Parathyroid adenoma (tissue), 2 donors: ENCODE results near the gene ACTR3.
"Not testable (repeated sequence)": the region's sequence is repeated elsewhere in the genome, so short reads cannot be mapped to it uniquely, and the experiment has no call there.

ENCODE experiments used
- H2AFZ ChIP-seq: fragments of 300-600 bp; sonication (generic); one replicate; pipeline ENCODE4 v1.7.0; 2017; ENCODE audit warnings: antibody characterized with exemption, mild to moderate bottlenecking
- H3K27ac ChIP-seq: fragments of 300-600 bp; sonication (generic); one replicate; pipeline ENCODE4 v1.7.0; 2017
- H3K27me3 ChIP-seq: fragments of 300-600 bp; sonication (generic); one replicate; pipeline ENCODE4 v1.7.0; 2017; ENCODE audit warnings: low read length; ENCODE audit not compliant: control insufficient read depth, insufficient read depth
- H3K36me3 ChIP-seq: fragments of 300-600 bp; sonication (generic); one replicate; pipeline ENCODE4 v1.7.0; 2017; ENCODE audit warnings: low read length; ENCODE audit not compliant: control insufficient read depth, insufficient read depth
- H3K4me1 ChIP-seq: fragments of 300-600 bp; sonication (generic); one replicate; pipeline ENCODE4 v1.7.0; 2017; ENCODE audit warnings: control low read depth
- H3K4me2 ChIP-seq: fragments of 300-600 bp; sonication (generic); one replicate; pipeline ENCODE4 v1.7.0; 2017; ENCODE audit warnings: low read length
- H3K4me3 ChIP-seq: fragments of 300-600 bp; sonication (generic); one replicate; pipeline ENCODE4 v1.7.0; 2017; ENCODE audit warnings: low read depth, low read length
- H3K79me2 ChIP-seq: fragments of 300-600 bp; sonication (generic); one replicate; pipeline ENCODE4 v1.7.0; 2017; ENCODE audit warnings: control low read depth
- H3K9ac ChIP-seq: fragments of 300-600 bp; sonication (generic); one replicate; pipeline ENCODE4 v1.7.0; 2017; ENCODE audit warnings: mild to moderate bottlenecking
- H3K9me3 ChIP-seq: fragments of 300-600 bp; sonication (generic); one replicate; pipeline ENCODE4 v1.7.0; 2017; ENCODE audit warnings: low read length; ENCODE audit not compliant: control insufficient read depth
- CTCF ChIP-seq: fragments of 300-600 bp; sonication (generic); IDR thresholded peaks from one replicate; pipeline ENCODE4 v1.7.0; 2017; ENCODE audit warnings: antibody characterized with exemption, mild to moderate bottlenecking
- donor health status: primary hyperparathyroidism.

ACTR3 gene

GRCh38 chr2:113889471-113890252 is at the start of gene ACTR3:
ACTR3 (plus strand) TSS chr2:113890089; CDS start chr2:113890280, 191 bp downstream.
- no peaks in the 10 kb centered on the region for H3K9me3 ChIP-seq
- peaks cover 6% of the 10 kb centered on the region for H3K4me1 ChIP-seq
- TF ChIP-seq CTCF, result peak; percentile 12

GRCh38 chr2:113840518-113840917 is 49.4 kb upstream of the ACTR3 start:
- Histone ChIP-seq H3K4me2 (no peak overlapping the region), H3K27me3 (no peaks in the 10 kb centered on the region), H2AFZ (no peak overlapping the region), H3K36me3 (no peaks in the 10 kb centered on the region), H3K9me3 (no peaks in the 10 kb centered on the region), H3K27ac (no peak overlapping the region), H3K4me3 (no peak overlapping the region), H3K9ac (no peak overlapping the region), H3K79me2 (no peaks in the 10 kb centered on the region), H3K4me1 (peaks cover 7% of the 10 kb centered on the region)
- TF ChIP-seq CTCF, result no peak

More at GRCh38 chr2:113889471-113890252, at the start of gene ACTR3:
- peak within 1 kb of the TSS; percentile 86 for H3K4me2 ChIP-seq
- H3K79me2 ChIP-seq, result peaks cover 15% of the 10 kb centered on the region
- no peaks in the 10 kb centered on the region for H3K36me3 ChIP-seq
- H3K27ac ChIP-seq, result peak within 1 kb of the TSS; percentile 93
- H2AFZ ChIP-seq, result peak within 1 kb of the TSS; percentile 77
- H3K4me3 ChIP-seq, result peak within 1 kb of the TSS; percentile 91
- no peaks in the 10 kb centered on the region for H3K27me3 ChIP-seq
- H3K9ac ChIP-seq, result peak within 1 kb of the TSS; percentile 93

DNA sequence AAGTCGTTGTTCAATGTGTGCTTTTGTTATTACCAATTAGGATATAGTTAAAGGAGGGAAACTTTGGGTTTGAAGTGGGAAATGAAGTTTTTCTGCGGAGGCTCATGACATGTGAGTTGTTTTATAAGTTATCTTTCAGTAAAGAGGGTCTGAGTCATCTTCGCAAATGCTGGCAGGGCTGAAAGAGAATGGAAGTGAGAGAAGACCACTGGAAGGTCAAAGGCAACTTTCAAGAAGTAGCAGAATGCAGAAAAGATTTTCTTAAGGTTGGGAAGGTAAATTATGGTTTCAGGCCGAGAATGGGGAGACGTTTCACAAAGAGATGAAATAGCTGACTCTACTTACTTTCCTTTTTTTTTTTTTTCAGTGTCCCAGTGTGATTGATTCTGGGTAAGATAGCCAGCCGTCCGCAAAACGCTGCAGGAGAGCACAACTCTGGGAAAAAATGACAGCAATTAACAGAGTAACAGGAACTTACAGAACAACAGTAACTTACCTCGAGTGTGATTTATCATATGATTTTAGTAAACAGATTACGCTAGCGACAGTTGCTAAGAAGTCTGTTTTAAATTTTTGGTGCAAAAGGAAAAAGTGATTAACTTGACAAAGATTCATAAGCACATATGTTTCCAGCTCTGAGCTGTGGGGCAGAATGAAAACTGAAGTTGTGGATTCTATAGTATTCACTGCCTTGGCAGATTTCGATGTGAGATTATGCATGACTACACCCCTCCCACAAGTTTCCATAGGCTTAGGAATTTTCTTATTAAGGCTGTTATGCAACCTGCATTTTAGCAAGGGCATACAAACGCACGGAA is 46.8 kb upstream of the ACTR3 start:
- no peaks in the 10 kb centered on the region for H3K27me3 ChIP-seq
- no peaks in the 10 kb centered on the region for H3K36me3 ChIP-seq
- no peaks in the 10 kb centered on the region for H3K9me3 ChIP-seq
- peaks cover 7% of the 10 kb centered on the region for H3K4me1 ChIP-seq
- no peak overlapping the region for H3K9ac ChIP-seq
- peak overlapping the region; percentile 65 for H3K4me2 ChIP-seq
- H3K4me3 ChIP-seq, result peak overlapping the region; percentile 29
- peak overlapping the region; percentile 65 for H2AFZ ChIP-seq
- peak overlapping the region; percentile 60 for H3K27ac ChIP-seq
- TF ChIP-seq CTCF, result no peak
- no peaks in the 10 kb centered on the region for H3K79me2 ChIP-seq

GRCh38 chr2:113843737-113844050 is 46.2 kb upstream of the ACTR3 start:
- H3K27ac ChIP-seq, result peak overlapping the region; percentile 60
- H3K4me1 ChIP-seq, H3K27me3 ChIP-seq, H3K79me2 ChIP-seq, H3K9ac ChIP-seq, H3K9me3 ChIP-seq, H3K36me3 ChIP-seq: not testable (repeated sequence)
- H2AFZ ChIP-seq, result peak overlapping the region; percentile 65
- peak overlapping the region; percentile 29 for H3K4me3 ChIP-seq
- H3K4me2 ChIP-seq, result peak overlapping the region; percentile 65

- Histone ChIP-seq H3K36me3 (no peaks in the 10 kb centered on the region), H3K9ac (no peak overlapping the region), H3K4me3 (no peak overlapping the region), H3K79me2 (no peaks in the 10 kb centered on the region), H3K4me2 (no peak overlapping the region), H3K27me3 (no peaks in the 10 kb centered on the region), H2AFZ (no peak overlapping the region), H3K4me1 (peaks cover 7% of the 10 kb centered on the region), H3K27ac (no peak overlapping the region), H3K9me3 (no peaks in the 10 kb centered on the region)
- no peak for TF ChIP-seq CTCF
Observed at GRCh38 chr2:113845261-113845660, 44.6 kb upstream of the ACTR3 start.

DNA sequence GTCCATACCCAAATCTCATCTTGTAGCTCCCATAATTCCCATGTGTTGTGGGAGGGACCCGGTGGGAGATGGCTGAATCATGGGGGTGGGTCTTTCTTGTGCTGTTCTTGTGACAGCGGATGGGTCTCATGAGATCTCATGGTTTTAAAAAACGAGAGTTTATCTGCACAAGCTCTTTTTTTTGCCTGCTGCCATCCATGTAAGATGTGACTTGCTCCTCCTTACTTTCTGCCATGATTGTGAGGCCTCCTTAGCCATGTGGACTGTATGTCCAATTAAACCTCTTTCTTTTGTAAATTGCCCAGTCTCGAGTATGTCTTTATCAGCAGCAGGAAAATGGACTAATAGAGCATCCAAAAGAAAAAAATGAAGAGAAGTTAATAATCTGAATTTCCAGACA is 44.1 kb upstream of the ACTR3 start:
- not testable (repeated sequence) for H3K9me3 ChIP-seq, H2AFZ ChIP-seq, H3K9ac ChIP-seq, H3K4me3 ChIP-seq, H3K36me3 ChIP-seq, H3K4me1 ChIP-seq, H3K4me2 ChIP-seq, H3K27ac ChIP-seq, H3K27me3 ChIP-seq, H3K79me2 ChIP-seq
